ENCODE data around the gene SMTN. TPM values are rescaled to one million over a fixed set of nuclear protein-coding genes. Genes with fewer than 3 reads are reported as not detected.
A peak's percentile ranks its signal among the peaks of the same experiment; 100 is the strongest.
"Not testable (repeated sequence)": the region's sequence is repeated elsewhere in the genome, so short reads cannot be mapped to it uniquely, and the experiment has no call there.

SMTN gene
- polyA plus RNA-seq, 3 donors from 2014 or later: 0.49 to 2.7 (median 1.5) TPM

GRCh38 chr22:31089160-31090100 is 8.3 kb downstream of the SMTN start:
- DNase-seq: peak in 1 of 3 donors; percentile 22
- Mint-ChIP-seq H3K9me3 (no peaks in the 10 kb centered on the region), H3K36me3 (no peaks in the 10 kb centered on the region), H3K4me3 (no peak overlapping the region), H3K27me3 (ENCODE audit: low read depth in 3 of 3) (no peaks in the 10 kb centered on the region), H3K27ac (peak overlapping the region in 1 of 6 donors; percentile 57), H3K4me1 (peaks cover 1 to 3% of the 10 kb centered on the region in 2 donors)

- Mint-ChIP-seq H3K27ac (no peak overlapping the region), H3K36me3 (no peaks in the 10 kb centered on the region), H3K4me3 (no peak overlapping the region), H3K27me3 (ENCODE audit: low read depth in 3 of 3) (no peaks in the 10 kb centered on the region), H3K4me1 (no peaks in the 10 kb centered on the region), H3K9me3 (no peaks in the 10 kb centered on the region)
- no peak for DNase-seq
Observed at GRCh38 chr22:31090217-31091085, 9.3 kb downstream of the SMTN start.

GRCh38 chr22:31091106-31091975 is 10.2 kb downstream of the SMTN start:
- Mint-ChIP-seq H3K4me3 (no peak overlapping the region), H3K36me3 (no peaks in the 10 kb centered on the region), H3K27me3 (ENCODE audit: low read depth in 3 of 3) (peaks cover 0 to 2% (median 0%) of the 10 kb centered on the region in 3 donors), H3K4me1 (no peaks in the 10 kb centered on the region), H3K27ac (no peak overlapping the region), H3K9me3 (no peaks in the 10 kb centered on the region)
- no peak for DNase-seq

GRCh38 chr22:31092161-31092560 is 11.0 kb downstream of the SMTN start:
- Mint-ChIP-seq H3K36me3 (no peaks in the 10 kb centered on the region), H3K27ac (no peak overlapping the region), H3K4me3 (no peak overlapping the region), H3K9me3 (no peaks in the 10 kb centered on the region), H3K4me1 (no peaks in the 10 kb centered on the region), H3K27me3 (ENCODE audit: low read depth in 3 of 3) (peaks cover 2% of the 10 kb centered on the region in 3 donors)
- no peak for DNase-seq

GRCh38 chr22:31093086-31093850 is 12.2 kb downstream of the SMTN start:
- no peaks in the 10 kb centered on the region for H3K9me3 Mint-ChIP-seq
- H3K4me3 Mint-ChIP-seq: no peak overlapping the region
- peaks cover 2% of the 10 kb centered on the region in 3 donors for H3K27me3 Mint-ChIP-seq (ENCODE audit: low read depth in 3 of 3)
- H3K36me3 Mint-ChIP-seq: no peaks in the 10 kb centered on the region
- DNase-seq: no peak
- H3K27ac Mint-ChIP-seq: no peak overlapping the region
- no peaks in the 10 kb centered on the region for H3K4me1 Mint-ChIP-seq

GRCh38 chr22:31094021-31094551 is 13.0 kb downstream of the SMTN start:
- H3K9me3 Mint-ChIP-seq: no peaks in the 10 kb centered on the region
- peaks cover 2% of the 10 kb centered on the region in 3 donors for H3K27me3 Mint-ChIP-seq (ENCODE audit: low read depth in 3 of 3)
- no peaks in the 10 kb centered on the region for H3K4me1 Mint-ChIP-seq
- no peaks in the 10 kb centered on the region for H3K36me3 Mint-ChIP-seq
- DNase-seq: no peak
- no peak overlapping the region for H3K27ac Mint-ChIP-seq
- H3K4me3 Mint-ChIP-seq: no peak overlapping the region

- no peaks in the 10 kb centered on the region for H3K9me3 Mint-ChIP-seq
- no peak for DNase-seq
- H3K4me1 Mint-ChIP-seq: no peaks in the 10 kb centered on the region
- H3K4me3 Mint-ChIP-seq: no peak overlapping the region
- H3K27ac Mint-ChIP-seq: no peak overlapping the region
- no peaks in the 10 kb centered on the region for H3K36me3 Mint-ChIP-seq
- H3K27me3 Mint-ChIP-seq (ENCODE audit: low read depth in 3 of 3): peaks cover 2% of the 10 kb centered on the region in 3 donors
Observed at GRCh38 chr22:31094741-31095140, 13.6 kb downstream of the SMTN start.

GRCh38 chr22:31095637-31096249 is 14.6 kb downstream of the SMTN start:
- Mint-ChIP-seq H3K27me3 (ENCODE audit: low read depth in 3 of 3) (peaks cover 2% of the 10 kb centered on the region in 3 donors), H3K4me3 (no peak overlapping the region), H3K4me1 (no peaks in the 10 kb centered on the region), H3K36me3 (no peaks in the 10 kb centered on the region), H3K9me3 (no peaks in the 10 kb centered on the region), H3K27ac (no peak overlapping the region)
- DNase-seq: no peak

GRCh38 chr22:31096657-31097279 is 15.7 kb downstream of the SMTN start:
- H3K36me3 Mint-ChIP-seq: no peaks in the 10 kb centered on the region
- H3K4me1 Mint-ChIP-seq: no peaks in the 10 kb centered on the region
- no peak overlapping the region for H3K4me3 Mint-ChIP-seq
- no peak overlapping the region for H3K27ac Mint-ChIP-seq
- peaks cover 2% of the 10 kb centered on the region in 3 donors for H3K27me3 Mint-ChIP-seq (ENCODE audit: low read depth in 3 of 3)
- DNase-seq: no peak
- H3K9me3 Mint-ChIP-seq: no peaks in the 10 kb centered on the region

GRCh38 chr22:31097539-31097938 is 16.4 kb downstream of the SMTN start:
- peak overlapping the region in 1 of 6 donors; percentile 40 for H3K27ac Mint-ChIP-seq
- H3K27me3 Mint-ChIP-seq (ENCODE audit: low read depth in 3 of 3); H3K36me3 Mint-ChIP-seq; H3K4me1 Mint-ChIP-seq; DNase-seq; H3K4me3 Mint-ChIP-seq; H3K9me3 Mint-ChIP-seq: not testable (repeated sequence)

GRCh38 chr22:31097941-31098631 is 17.0 kb downstream of the SMTN start:
- H3K4me3 Mint-ChIP-seq: no peak overlapping the region
- H3K36me3 Mint-ChIP-seq: no peaks in the 10 kb centered on the region
- H3K9me3 Mint-ChIP-seq: no peaks in the 10 kb centered on the region

More at GRCh38 chr22:31097941-31098631, 17.0 kb downstream of the SMTN start:
- no peak for DNase-seq
- H3K27ac Mint-ChIP-seq: peak overlapping the region in 1 of 6 donors; percentile 40
- no peaks in the 10 kb centered on the region for H3K4me1 Mint-ChIP-seq
- peaks cover 2 to 3% (median 2%) of the 10 kb centered on the region in 3 donors for H3K27me3 Mint-ChIP-seq (ENCODE audit: low read depth in 3 of 3)
